Measurements from ENCODE around the gene PDE6G. TPM values are rescaled to one million over a fixed set of nuclear protein-coding genes. Genes with fewer than 3 reads are reported as not detected.
A peak's percentile ranks its signal among the peaks of the same experiment; 100 is the strongest.

PDE6G gene
- total RNA-seq, 4 donors from 2014 or later: 0.30 to 8.9 (median 1.1) TPM; not detected in 1

DNA sequence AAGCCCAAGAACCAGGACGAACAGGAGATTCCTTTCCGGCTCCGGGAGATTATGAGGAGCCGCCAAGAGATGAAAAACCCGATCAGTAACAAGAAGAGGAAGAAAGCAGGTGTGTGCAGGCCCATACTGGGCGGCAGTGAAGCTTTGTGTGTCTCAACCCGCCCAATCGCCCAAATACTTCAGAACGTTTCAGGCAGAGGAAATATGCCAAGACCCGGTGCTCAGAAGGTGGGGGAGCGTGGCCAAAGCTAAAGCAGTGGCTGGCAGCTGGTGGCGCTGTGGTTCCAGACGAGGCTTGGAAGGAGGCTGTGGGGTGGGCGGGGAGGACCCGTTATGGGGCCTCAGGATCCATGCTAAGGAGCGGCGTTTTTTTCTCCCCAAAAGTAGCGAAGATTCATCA, 11.4 kb upstream of the PDE6G start:
- H3K4me3 ChIP-seq (ENCODE audit: low read depth, poor library complexity, severe bottlenecking): no peak overlapping the region
- no peak for TF ChIP-seq POLR2A (IDR thresholded peaks at IDR 0.05)
- TF ChIP-seq, protein P1, sequence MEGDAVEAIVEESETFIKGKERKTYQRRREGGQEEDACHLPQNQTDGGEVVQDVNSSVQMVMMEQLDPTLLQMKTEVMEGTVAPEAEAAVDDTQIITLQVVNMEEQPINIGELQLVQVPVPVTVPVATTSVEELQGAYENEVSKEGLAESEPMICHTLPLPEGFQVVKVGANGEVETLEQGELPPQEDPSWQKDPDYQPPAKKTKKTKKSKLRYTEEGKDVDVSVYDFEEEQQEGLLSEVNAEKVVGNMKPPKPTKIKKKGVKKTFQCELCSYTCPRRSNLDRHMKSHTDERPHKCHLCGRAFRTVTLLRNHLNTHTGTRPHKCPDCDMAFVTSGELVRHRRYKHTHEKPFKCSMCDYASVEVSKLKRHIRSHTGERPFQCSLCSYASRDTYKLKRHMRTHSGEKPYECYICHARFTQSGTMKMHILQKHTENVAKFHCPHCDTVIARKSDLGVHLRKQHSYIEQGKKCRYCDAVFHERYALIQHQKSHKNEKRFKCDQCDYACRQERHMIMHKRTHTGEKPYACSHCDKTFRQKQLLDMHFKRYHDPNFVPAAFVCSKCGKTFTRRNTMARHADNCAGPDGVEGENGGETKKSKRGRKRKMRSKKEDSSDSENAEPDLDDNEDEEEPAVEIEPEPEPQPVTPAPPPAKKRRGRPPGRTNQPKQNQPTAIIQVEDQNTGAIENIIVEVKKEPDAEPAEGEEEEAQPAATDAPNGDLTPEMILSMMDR (IDR thresholded peaks at IDR 0.05): no peak
- intact Hi-C loops (cut with DNase I; ENCODE audit: low total_unique reads): no loop called here
- WGBS, 2 donors: 61 to 62% methylated on average over 18 of the region's 18 CpGs
- peak in 1 of 2 donors; percentile 52 for DNase-seq (ENCODE audit: low spot score in 2 of 2)

DNA sequence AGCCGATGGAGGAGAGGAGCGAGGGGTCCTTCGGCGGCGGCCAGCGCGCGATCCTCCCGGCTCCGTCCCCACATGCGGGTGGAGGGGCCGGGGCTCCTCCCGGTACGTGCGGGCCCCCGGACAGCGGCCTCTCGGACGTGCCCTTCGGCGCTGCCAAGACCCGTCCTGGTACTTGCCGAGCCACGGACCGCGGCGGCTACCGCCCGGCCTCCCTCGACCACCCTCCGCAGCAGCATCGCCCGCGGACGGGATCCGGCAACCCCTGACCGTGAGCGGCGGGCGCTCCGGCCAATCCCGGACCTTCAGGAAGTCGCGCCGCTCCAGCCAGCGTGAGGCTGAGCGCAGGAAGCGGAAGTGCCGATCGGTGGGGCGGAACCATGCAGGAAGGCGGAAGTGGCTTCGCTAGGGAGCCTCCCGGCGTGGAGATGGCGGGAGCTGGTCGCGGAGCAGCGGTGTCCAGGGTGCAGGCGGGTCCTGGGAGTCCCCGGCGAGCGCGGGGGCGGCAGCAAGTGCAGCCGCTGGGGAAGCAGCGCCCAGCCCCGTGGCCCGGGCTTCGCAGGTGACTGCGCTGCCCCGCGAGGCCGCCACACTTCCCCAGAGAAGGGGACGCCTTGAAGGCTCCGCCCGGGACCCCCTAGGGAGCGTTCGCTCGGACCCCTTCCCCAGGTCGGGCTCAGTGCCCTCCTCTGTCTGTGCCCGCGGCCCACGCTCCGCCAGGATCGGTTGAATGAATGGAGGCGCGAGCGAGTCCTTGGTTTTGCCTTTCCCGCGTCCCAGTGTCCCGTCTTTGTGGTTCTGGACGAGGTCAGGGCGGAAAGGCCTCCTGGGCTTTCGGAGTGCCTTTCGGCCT, 10.2 kb upstream of the PDE6G start, which contains the start of the genes CCDC137 and OXLD1:
CCDC137 (plus strand) TSS at position 396 of the 850 bp plus-strand sequence; CDS start at position 426, 30 bp downstream.
OXLD1 (minus strand) TSS at position 264 of the 850 bp plus-strand sequence; CDS start at position 236, 28 bp downstream.
- peak; percentile 93 to 99 for DNase-seq (ENCODE audit: low spot score in 2 of 2)
- peak within 1 kb of the TSS; percentile 91 for H3K4me3 ChIP-seq (ENCODE audit: low read depth, poor library complexity, severe bottlenecking)
- intact Hi-C loops (cut with DNase I; ENCODE audit: low total_unique reads): no loop called here
- TF ChIP-seq, protein P1 (IDR thresholded peaks at IDR 0.05): no peak
- peak in 1 of 2 donors; percentile 23 for TF ChIP-seq POLR2A (IDR thresholded peaks at IDR 0.05)
- 0 to 1% methylated on average over 45 to 73 of the region's 96 CpGs for WGBS, 2 donors

DNA sequence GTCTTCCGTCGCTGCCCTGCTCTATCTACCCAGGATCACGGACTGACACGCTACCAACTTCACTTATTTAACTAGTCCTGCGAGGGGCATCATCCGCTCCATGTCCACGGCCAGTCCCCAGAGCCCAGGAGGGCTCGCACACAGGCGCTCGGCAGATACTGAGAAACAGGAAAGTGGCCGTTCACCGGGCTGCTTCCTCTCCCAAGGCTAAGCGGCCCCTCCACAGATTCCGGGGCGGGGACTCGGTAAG, 9.7 kb upstream of the PDE6G start:
- no peak for DNase-seq (ENCODE audit: low spot score in 2 of 2)
- 0 to 1% methylated on average over 8 to 16 of the region's 16 CpGs for WGBS, 2 donors
- TF ChIP-seq, protein P1 (IDR thresholded peaks at IDR 0.05): no peak
- no peak for TF ChIP-seq POLR2A (IDR thresholded peaks at IDR 0.05)
- H3K4me3 ChIP-seq (ENCODE audit: low read depth, poor library complexity, severe bottlenecking): peak overlapping the region; percentile 91
- intact Hi-C loops (cut with DNase I; ENCODE audit: low total_unique reads): no loop called here

DNA sequence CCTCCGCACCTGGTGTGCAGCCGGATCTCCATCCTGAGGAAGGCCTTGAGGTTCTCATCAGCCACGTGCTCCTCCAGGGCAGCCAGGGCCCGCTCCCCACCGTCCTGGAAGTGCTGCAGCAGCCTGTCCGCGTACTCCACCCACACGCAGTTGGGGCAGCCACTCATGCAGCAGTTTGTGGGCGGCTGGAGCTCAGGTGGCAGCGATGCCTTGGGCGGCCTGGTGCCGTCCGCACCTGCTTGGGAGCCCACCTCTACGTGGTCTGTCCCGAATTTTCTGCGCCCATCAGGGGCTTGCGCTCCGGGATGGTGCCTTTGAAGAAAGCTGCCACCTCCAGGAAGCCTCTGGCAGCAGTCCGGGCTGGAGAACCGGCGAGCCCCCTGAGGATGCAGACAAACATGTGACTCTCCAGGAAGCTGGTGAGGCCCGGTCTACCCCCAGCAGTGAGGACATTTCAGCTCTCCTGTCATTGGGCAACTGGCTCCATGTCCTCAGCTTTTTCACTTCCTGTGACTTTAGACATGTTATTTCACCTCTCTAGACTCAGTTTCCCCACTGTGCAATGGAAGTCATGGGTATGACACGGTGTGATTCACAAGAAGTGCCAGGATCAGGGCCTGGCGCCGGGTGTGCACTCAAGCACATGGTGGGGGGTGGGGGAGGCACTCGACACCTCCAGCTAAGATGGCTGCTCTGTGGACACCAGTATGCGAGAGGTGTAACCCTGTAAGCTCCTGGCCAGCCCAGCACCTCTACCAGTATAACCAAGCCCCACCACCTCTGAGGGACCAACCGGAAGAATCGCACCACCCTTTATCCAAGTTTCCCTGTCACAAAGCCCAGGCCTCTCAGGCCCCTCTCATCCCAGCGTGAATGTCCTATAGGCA, 9.1 kb upstream of the PDE6G start:
- TF ChIP-seq POLR2A (IDR thresholded peaks at IDR 0.05): no peak
- TF ChIP-seq, protein P1 (IDR thresholded peaks at IDR 0.05): no peak
- intact Hi-C loops (cut with DNase I; ENCODE audit: low total_unique reads): no loop called here
- peak overlapping the region; percentile 91 for H3K4me3 ChIP-seq (ENCODE audit: low read depth, poor library complexity, severe bottlenecking)
- WGBS, 2 donors: 56 to 60% methylated on average over 24 to 30 of the region's 30 CpGs
- no peak for DNase-seq (ENCODE audit: low spot score in 2 of 2)

DNA sequence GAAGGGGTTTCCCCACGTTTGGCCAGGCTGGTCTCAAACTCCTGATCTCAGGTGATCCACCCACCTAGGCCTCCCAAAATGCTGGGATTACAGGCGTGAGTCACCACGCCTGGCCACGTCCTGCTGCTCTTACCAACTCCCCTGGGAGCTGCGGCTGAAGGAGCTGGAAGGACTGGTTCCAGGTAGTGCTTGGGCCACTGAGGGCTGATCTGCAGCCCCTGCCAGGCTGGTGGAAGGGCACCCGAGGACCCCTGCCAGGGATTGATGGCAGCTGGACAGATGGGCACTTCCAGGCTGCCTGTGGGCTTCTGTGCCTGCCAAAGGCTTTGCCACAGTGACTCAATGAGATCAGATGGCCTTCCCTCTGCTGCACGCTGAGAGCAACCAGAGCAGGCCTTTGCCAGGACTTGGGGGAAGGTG, 7.7 kb upstream of the PDE6G start:
- no peak for DNase-seq (ENCODE audit: low spot score in 2 of 2)
- TF ChIP-seq, protein P1 (IDR thresholded peaks at IDR 0.05): no peak
- no peak for TF ChIP-seq POLR2A (IDR thresholded peaks at IDR 0.05)
- intact Hi-C loops (cut with DNase I; ENCODE audit: low total_unique reads): no loop called here
- no peak overlapping the region for H3K4me3 ChIP-seq (ENCODE audit: low read depth, poor library complexity, severe bottlenecking)
- WGBS, 2 donors: 69 to 71% methylated on average over 6 to 7 of the region's 7 CpGs

Measured in lower leg skin (tissue), 4 donors.